C4-2B (cell line): ENCODE results near the gene NSUN2.
A peak's percentile ranks its signal among the peaks of the same experiment; 100 is the strongest.

Experiments
- H3K27ac ChIP-seq: fragments of 450-650 bp; 2 replicates; pipeline ENCODE4 v1.5.1; 2017
- CTCF ChIP-seq: fragments of 450-650 bp; conservative IDR thresholded peaks from 2 replicates; pipeline ENCODE4 v1.5.1; 2017; ENCODE audit warnings: mild to moderate bottlenecking
- ZFX ChIP-seq: fragments of 450-650 bp; IDR thresholded peaks from 2 replicates; pipeline ENCODE4 v1.6.1; 2017

Gene NSUN2

GRCh38 chr5:6632888-6633468 is at the start of gene NSUN2, which contains the start of gene SRD5A1:
Gene NSUN2 (minus strand): TSS chr5:6633044. CDS start chr5:6632979, 65 bp downstream.
Gene SRD5A1 (plus strand): TSS chr5:6633440. CDS start chr5:6633577, 137 bp downstream.
- peak within 1 kb of the TSS; percentile 77 for H3K27ac ChIP-seq
- TF ChIP-seq ZFX = peak; percentile 47; the same call in 1 of the 2 replicates
- TF ChIP-seq CTCF = no peak

GRCh38 chr5:6682239-6682638 is 49.4 kb upstream of the NSUN2 start:
- TF ChIP-seq ZFX (no peak), CTCF (no peak)
- no peak overlapping the region for H3K27ac ChIP-seq

GRCh38 chr5:6681682-6682081 is 48.8 kb upstream of the NSUN2 start:
- H3K27ac ChIP-seq = no peak overlapping the region
- TF ChIP-seq CTCF = no peak

GRCh38 chr5:6680922-6681321 is 48.1 kb upstream of the NSUN2 start:
- H3K27ac ChIP-seq = no peak overlapping the region
- TF ChIP-seq CTCF = no peak
- no peak for TF ChIP-seq ZFX

GRCh38 chr5:6678385-6678784 is 45.5 kb upstream of the NSUN2 start:
- no peak overlapping the region for H3K27ac ChIP-seq
- TF ChIP-seq ZFX (no peak), CTCF (no peak)

GRCh38 chr5:6676702-6677101 is 43.9 kb upstream of the NSUN2 start:
- no peak for TF ChIP-seq ZFX
- no peak for TF ChIP-seq CTCF
- no peak overlapping the region for H3K27ac ChIP-seq

GRCh38 chr5:6675784-6676491 is 43.1 kb upstream of the NSUN2 start:
- no peak overlapping the region for H3K27ac ChIP-seq
- peak; percentile 2; the same call in 1 of the 2 replicates for TF ChIP-seq CTCF
- no peak for TF ChIP-seq ZFX
